Smooth muscle cell of the brain vasculature (primary cell): ENCODE results near the gene TMPRSS7.
"Not testable (repeated sequence)": the region's sequence is repeated elsewhere in the genome, so short reads cannot be mapped to it uniquely, and the experiment has no call there.

ENCODE experiments used
- DNase-seq: peaks from one replicate; pipeline ENCODE4 v3.0.0-alpha.2; 2012; ENCODE audit warnings: low read depth, low spot score

TMPRSS7 gene

GRCh38 chr3:112013058-112013783, 21.3 kb upstream of the TMPRSS7 start:
- DNase-seq, result peak; percentile 63

- no peak for DNase-seq
Measured at GRCh38 chr3:112013784-112014143, 20.8 kb upstream of the TMPRSS7 start.

GRCh38 chr3:112017091-112017490, 17.4 kb upstream of the TMPRSS7 start:
- DNase-seq, result no peak

- DNase-seq, result no peak
Measured at GRCh38 chr3:112018712-112019111, 15.8 kb upstream of the TMPRSS7 start.

GRCh38 chr3:112019716-112020115, 14.8 kb upstream of the TMPRSS7 start:
- DNase-seq, result no peak

GRCh38 chr3:112020674-112021085, 13.9 kb upstream of the TMPRSS7 start:
- DNase-seq, result no peak

- no peak for DNase-seq
Measured at GRCh38 chr3:112027142-112027541, 7.4 kb upstream of the TMPRSS7 start.

- DNase-seq, result no peak
Measured at GRCh38 chr3:112027826-112028225, 6.7 kb upstream of the TMPRSS7 start.

GRCh38 chr3:112030901-112031300, 3.6 kb upstream of the TMPRSS7 start:
- no peak for DNase-seq

GRCh38 chr3:112032098-112032731, 2.3 kb upstream of the TMPRSS7 start:
- DNase-seq, result no peak

GRCh38 chr3:112035241-112035640, 705 bp downstream of the TMPRSS7 start:
- no peak for DNase-seq

GRCh38 chr3:112037194-112037593, 2.7 kb downstream of the TMPRSS7 start:
- not testable (repeated sequence) for DNase-seq

GRCh38 chr3:112038863-112039262, 4.3 kb downstream of the TMPRSS7 start:
- DNase-seq, result no peak

GRCh38 chr3:112041321-112041720, 6.8 kb downstream of the TMPRSS7 start:
- DNase-seq, result no peak

- no peak for DNase-seq
Measured at GRCh38 chr3:112042842-112043280, 8.3 kb downstream of the TMPRSS7 start.

- DNase-seq, result peak; percentile 50
Measured at GRCh38 chr3:112043621-112044201, 9.2 kb downstream of the TMPRSS7 start.

GRCh38 chr3:112046599-112046998, 12.1 kb downstream of the TMPRSS7 start:
- no peak for DNase-seq

- no peak for DNase-seq
Measured at GRCh38 chr3:112047264-112047663, 12.7 kb downstream of the TMPRSS7 start.

- DNase-seq, result no peak
Measured at GRCh38 chr3:112048911-112049310, 14.4 kb downstream of the TMPRSS7 start.

GRCh38 chr3:112053229-112053628, 18.7 kb downstream of the TMPRSS7 start:
- no peak for DNase-seq

GRCh38 chr3:112056451-112056929, 22.0 kb downstream of the TMPRSS7 start:
- no peak for DNase-seq

- no peak for DNase-seq
Measured at GRCh38 chr3:112059497-112059896, 25.0 kb downstream of the TMPRSS7 start.

- no peak for DNase-seq
Measured at GRCh38 chr3:112061152-112061551, 26.6 kb downstream of the TMPRSS7 start.
